Fibroblast of upper back skin (primary cell): ENCODE measurements around the gene XCL2.
A peak's percentile ranks its signal among the peaks of the same experiment; 100 is the strongest.
"Not testable (repeated sequence)": the region's sequence is repeated elsewhere in the genome, so short reads cannot be mapped to it uniquely, and the experiment has no call there.

Source experiments
- DNase-seq: peaks from one replicate; pipeline ENCODE4 v3.0.0-alpha.2; 2013

The XCL2 gene

GRCh38 chr1:168555508-168556046 lies 11.8 kb upstream of the XCL2 start:
- DNase-seq, result no peak

- DNase-seq, result no peak
These were observed 11.0 kb upstream of the XCL2 start for GRCh38 chr1:168554603-168555483.

GRCh38 chr1:168553680-168554553 lies 10.1 kb upstream of the XCL2 start:
- DNase-seq, result no peak

GRCh38 chr1:168552961-168553360 lies 9.2 kb upstream of the XCL2 start:
- no peak for DNase-seq

- DNase-seq, result no peak
These were observed 7.9 kb upstream of the XCL2 start for GRCh38 chr1:168551688-168552087.

GRCh38 chr1:168550971-168551370 lies 7.2 kb upstream of the XCL2 start:
- DNase-seq, result peak; percentile 8

- not testable (repeated sequence) for DNase-seq
These were observed 2.7 kb upstream of the XCL2 start for GRCh38 chr1:168546553-168546895.

GRCh38 chr1:168545678-168546552 lies 2.1 kb upstream of the XCL2 start:
- peak; percentile 28 for DNase-seq

GRCh38 chr1:168542978-168543377 lies 819 bp downstream of the XCL2 start:
- DNase-seq, result not testable (repeated sequence)

- DNase-seq, result not testable (repeated sequence)
These were observed 3.0 kb downstream of the XCL2 start for GRCh38 chr1:168540798-168541197.

- DNase-seq, result no peak
These were observed 8.3 kb downstream of the XCL2 start for GRCh38 chr1:168535536-168535935.

- DNase-seq, result no peak
These were observed 12.0 kb downstream of the XCL2 start for GRCh38 chr1:168531615-168532345.

- DNase-seq, result no peak
These were observed 14.3 kb downstream of the XCL2 start for GRCh38 chr1:168529518-168529917.

GRCh38 chr1:168521401-168522000 lies 22.3 kb downstream of the XCL2 start:
- no peak for DNase-seq

GRCh38 chr1:168520832-168521231 lies 23.0 kb downstream of the XCL2 start:
- DNase-seq, result no peak

GRCh38 chr1:168520052-168520751 lies 23.6 kb downstream of the XCL2 start:
- no peak for DNase-seq

- no peak for DNase-seq
These were observed 25.0 kb downstream of the XCL2 start for GRCh38 chr1:168518813-168519212.

GRCh38 chr1:168518201-168518689 lies 25.6 kb downstream of the XCL2 start:
- DNase-seq, result no peak

- DNase-seq, result no peak
These were observed 29.3 kb downstream of the XCL2 start for GRCh38 chr1:168514455-168514854.

- no peak for DNase-seq
These were observed 30.0 kb downstream of the XCL2 start for GRCh38 chr1:168513656-168514404.
